Testis (tissue), 2 donors: ENCODE results near the gene RTF2.

Source experiments
- POLR2A ChIP-seq: fragments of 450-650 bp; IDR thresholded peaks from one replicate; pipeline ENCODE4 v1.6.1; 2017; ENCODE audit warnings: antibody characterized with exemption, mild to moderate bottlenecking, moderate library complexity
- TF ChIP-seq, protein P1 (sequence below), 3 experiments: fragments of 450-650 bp in 2 of 3; fragments of 200-600 bp in 1 of 3; sonication (generic) in 1 of 3; IDR thresholded peaks; one replicate each; pipeline ENCODE4 v1.5.1; 2016 to 2019; ENCODE audit warnings: antibody characterized with exemption in 3 of 3, mild to moderate bottlenecking in 2 of 3, moderate library complexity in 1 of 3

DNA sequence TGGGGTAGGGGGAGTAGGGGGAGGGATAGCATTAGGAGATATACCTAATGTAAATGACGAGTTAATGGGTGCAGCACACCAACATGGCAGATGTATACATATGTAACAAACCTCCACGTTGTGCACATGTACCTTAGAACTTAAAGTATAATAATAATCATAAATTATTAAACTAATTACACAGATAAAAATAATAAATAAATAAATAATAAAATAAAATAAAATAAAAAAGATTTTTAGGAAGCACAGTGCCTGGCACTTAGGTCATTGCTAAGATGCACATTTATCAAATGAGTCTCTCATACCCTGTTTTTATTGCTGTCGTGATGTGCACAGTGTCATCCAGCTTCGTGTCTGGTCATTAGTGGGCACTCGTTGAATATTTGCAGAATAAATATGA, 19.0 kb upstream of the RTF2 start:
- TF ChIP-seq, protein P1, sequence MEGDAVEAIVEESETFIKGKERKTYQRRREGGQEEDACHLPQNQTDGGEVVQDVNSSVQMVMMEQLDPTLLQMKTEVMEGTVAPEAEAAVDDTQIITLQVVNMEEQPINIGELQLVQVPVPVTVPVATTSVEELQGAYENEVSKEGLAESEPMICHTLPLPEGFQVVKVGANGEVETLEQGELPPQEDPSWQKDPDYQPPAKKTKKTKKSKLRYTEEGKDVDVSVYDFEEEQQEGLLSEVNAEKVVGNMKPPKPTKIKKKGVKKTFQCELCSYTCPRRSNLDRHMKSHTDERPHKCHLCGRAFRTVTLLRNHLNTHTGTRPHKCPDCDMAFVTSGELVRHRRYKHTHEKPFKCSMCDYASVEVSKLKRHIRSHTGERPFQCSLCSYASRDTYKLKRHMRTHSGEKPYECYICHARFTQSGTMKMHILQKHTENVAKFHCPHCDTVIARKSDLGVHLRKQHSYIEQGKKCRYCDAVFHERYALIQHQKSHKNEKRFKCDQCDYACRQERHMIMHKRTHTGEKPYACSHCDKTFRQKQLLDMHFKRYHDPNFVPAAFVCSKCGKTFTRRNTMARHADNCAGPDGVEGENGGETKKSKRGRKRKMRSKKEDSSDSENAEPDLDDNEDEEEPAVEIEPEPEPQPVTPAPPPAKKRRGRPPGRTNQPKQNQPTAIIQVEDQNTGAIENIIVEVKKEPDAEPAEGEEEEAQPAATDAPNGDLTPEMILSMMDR (IDR thresholded peaks at IDR 0.05), result no peak
- TF ChIP-seq POLR2A, result no peak
